ENCODE data around the gene CLDN15.
"Not testable (repeated sequence)": the region's sequence is repeated elsewhere in the genome, so short reads cannot be mapped to it uniquely, and the experiment has no call there.

Gene CLDN15
- total RNA-seq = 13.0 to 33.5 reads per million in 2 experiments

- no peak for DNase-seq (ENCODE audit: low read depth)
Measured at GRCh38 chr7:101237206-101238067, at the start of gene CLDN15. TSS of gene CLDN15 (minus strand) at chr7:101237802. CDS start at chr7:101237581, 221 bp downstream.

GRCh38 chr7:101287032-101287431 is 49.4 kb upstream of the CLDN15 start:
- no peak for DNase-seq (ENCODE audit: low read depth)

GRCh38 chr7:101285880-101286279 is 48.3 kb upstream of the CLDN15 start:
- not testable (repeated sequence) for DNase-seq (ENCODE audit: low read depth)

- DNase-seq (ENCODE audit: low read depth) = no peak
Measured at GRCh38 chr7:101285171-101285570, 47.6 kb upstream of the CLDN15 start.

GRCh38 chr7:101280912-101281311 is 43.3 kb upstream of the CLDN15 start:
- not testable (repeated sequence) for DNase-seq (ENCODE audit: low read depth)

- DNase-seq (ENCODE audit: low read depth) = no peak
Measured at GRCh38 chr7:101278461-101279292, 41.1 kb upstream of the CLDN15 start.

GRCh38 chr7:101277155-101277554 is 39.6 kb upstream of the CLDN15 start:
- no peak for DNase-seq (ENCODE audit: low read depth)

GRCh38 chr7:101273206-101273605 is 35.6 kb upstream of the CLDN15 start:
- no peak for DNase-seq (ENCODE audit: low read depth)

GRCh38 chr7:101271021-101271420 is 33.4 kb upstream of the CLDN15 start:
- DNase-seq (ENCODE audit: low read depth) = no peak

GRCh38 chr7:101269664-101270063 is 32.1 kb upstream of the CLDN15 start:
- DNase-seq (ENCODE audit: low read depth) = no peak

- DNase-seq (ENCODE audit: low read depth) = no peak
Measured at GRCh38 chr7:101265622-101266516, 28.3 kb upstream of the CLDN15 start.

GRCh38 chr7:101264102-101264706 is 26.6 kb upstream of the CLDN15 start:
- DNase-seq (ENCODE audit: low read depth) = not testable (repeated sequence)

GRCh38 chr7:101258243-101258731 is 20.7 kb upstream of the CLDN15 start:
- no peak for DNase-seq (ENCODE audit: low read depth)

GRCh38 chr7:101255796-101256195 is 18.2 kb upstream of the CLDN15 start:
- DNase-seq (ENCODE audit: low read depth) = no peak

GRCh38 chr7:101253199-101253598 is 15.6 kb upstream of the CLDN15 start:
- not testable (repeated sequence) for DNase-seq (ENCODE audit: low read depth)

GRCh38 chr7:101251871-101252659 is 14.5 kb upstream of the CLDN15 start:
- peak; percentile 98 for DNase-seq (ENCODE audit: low read depth)

- no peak for DNase-seq (ENCODE audit: low read depth)
Measured at GRCh38 chr7:101250324-101250723, 12.7 kb upstream of the CLDN15 start.

- no peak for DNase-seq (ENCODE audit: low read depth)
Measured at GRCh38 chr7:101248276-101248675, 10.7 kb upstream of the CLDN15 start.

GRCh38 chr7:101245147-101245668 is 7.6 kb upstream of the CLDN15 start:
- DNase-seq (ENCODE audit: low read depth) = no peak
